ENCODE data around the gene COPZ2. TPM values are rescaled to one million over a fixed set of nuclear protein-coding genes. Genes with fewer than 3 reads are reported as not detected.
"Not testable (repeated sequence)": the region's sequence is repeated elsewhere in the genome, so short reads cannot be mapped to it uniquely, and the experiment has no call there.

Gene COPZ2
- total and polyA plus RNA-seq, 4 donors = 7.8 to 137 (median 31.3) TPM

GRCh38 chr17:48002266-48002915 is 35.2 kb downstream of the COPZ2 start:
- Histone ChIP-seq H3K36me3 (ENCODE audit: control insufficient read depth, insufficient read depth, low read length) (no peaks in the 10 kb centered on the region), H3K27me3 (ENCODE audit: control insufficient read depth, insufficient read depth, low read length) (no peaks in the 10 kb centered on the region), H3K9me3 (ENCODE audit: control insufficient read depth, insufficient read depth, low read length) (no peaks in the 10 kb centered on the region), H3K4me3 (ENCODE audit: low read depth, low read length) (no peak overlapping the region), H3K4me1 (ENCODE audit: control insufficient read depth, insufficient read depth, low read length) (peaks cover 55% of the 10 kb centered on the region), H3K27ac (ENCODE audit: low read depth, low read length) (peak overlapping the region; percentile 87)
- DNase-seq (ENCODE audit: low read depth in 4 of 6, low spot score in 6 of 6) = peak in 2 of 6 donors; percentile 79 to 91
- WGBS (ENCODE audit: insufficient coverage) = 27% methylated on average over 2 of the region's 4 CpGs

GRCh38 chr17:48001657-48002056 is 35.9 kb downstream of the COPZ2 start:
- 80% methylated on average over 1 of the region's 5 CpGs for WGBS (ENCODE audit: insufficient coverage)
- DNase-seq (ENCODE audit: low read depth in 4 of 6, low spot score in 6 of 6); H3K36me3 ChIP-seq (ENCODE audit: control insufficient read depth, insufficient read depth, low read length); H3K9me3 ChIP-seq (ENCODE audit: control insufficient read depth, insufficient read depth, low read length); H3K27me3 ChIP-seq (ENCODE audit: control insufficient read depth, insufficient read depth, low read length); H3K4me3 ChIP-seq (ENCODE audit: low read depth, low read length): not testable (repeated sequence)
- H3K4me1 ChIP-seq (ENCODE audit: control insufficient read depth, insufficient read depth, low read length) = peaks cover 56% of the 10 kb centered on the region
- H3K27ac ChIP-seq (ENCODE audit: low read depth, low read length) = peak overlapping the region; percentile 87

- no peak overlapping the region for H3K4me3 ChIP-seq (ENCODE audit: low read depth, low read length)
- peaks cover 60% of the 10 kb centered on the region for H3K4me1 ChIP-seq (ENCODE audit: control insufficient read depth, insufficient read depth, low read length)
- H3K36me3 ChIP-seq (ENCODE audit: control insufficient read depth, insufficient read depth, low read length) = no peaks in the 10 kb centered on the region
- no peak for DNase-seq (ENCODE audit: low read depth in 4 of 6, low spot score in 6 of 6)
- WGBS (ENCODE audit: insufficient coverage) = no CpG with 5 or more reads among the region's 1 CpG
- no peaks in the 10 kb centered on the region for H3K27me3 ChIP-seq (ENCODE audit: control insufficient read depth, insufficient read depth, low read length)
- H3K27ac ChIP-seq (ENCODE audit: low read depth, low read length) = no peak overlapping the region
- no peaks in the 10 kb centered on the region for H3K9me3 ChIP-seq (ENCODE audit: control insufficient read depth, insufficient read depth, low read length)
Observed at GRCh38 chr17:48001197-48001596, 36.4 kb downstream of the COPZ2 start.

- Histone ChIP-seq H3K27ac (ENCODE audit: low read depth, low read length) (no peak overlapping the region), H3K27me3 (ENCODE audit: control insufficient read depth, insufficient read depth, low read length) (no peaks in the 10 kb centered on the region), H3K9me3 (ENCODE audit: control insufficient read depth, insufficient read depth, low read length) (no peaks in the 10 kb centered on the region), H3K36me3 (ENCODE audit: control insufficient read depth, insufficient read depth, low read length) (no peaks in the 10 kb centered on the region), H3K4me3 (ENCODE audit: low read depth, low read length) (no peak overlapping the region), H3K4me1 (ENCODE audit: control insufficient read depth, insufficient read depth, low read length) (peaks cover 63% of the 10 kb centered on the region)
- no peak for DNase-seq (ENCODE audit: low read depth in 4 of 6, low spot score in 6 of 6)
- WGBS (ENCODE audit: insufficient coverage) = 17% methylated on average over 2 of the region's 4 CpGs
Observed at GRCh38 chr17:47999582-47999981, 38.0 kb downstream of the COPZ2 start.

GRCh38 chr17:47998044-47998443 is 39.6 kb downstream of the COPZ2 start:
- peaks cover 60% of the 10 kb centered on the region for H3K4me1 ChIP-seq (ENCODE audit: control insufficient read depth, insufficient read depth, low read length)
- H3K9me3 ChIP-seq (ENCODE audit: control insufficient read depth, insufficient read depth, low read length) = no peaks in the 10 kb centered on the region
- no peak for DNase-seq (ENCODE audit: low read depth in 4 of 6, low spot score in 6 of 6)
- H3K27me3 ChIP-seq (ENCODE audit: control insufficient read depth, insufficient read depth, low read length) = no peaks in the 10 kb centered on the region
- H3K36me3 ChIP-seq (ENCODE audit: control insufficient read depth, insufficient read depth, low read length) = no peaks in the 10 kb centered on the region
- H3K27ac ChIP-seq (ENCODE audit: low read depth, low read length) = no peak overlapping the region
- H3K4me3 ChIP-seq (ENCODE audit: low read depth, low read length) = no peak overlapping the region
- WGBS (ENCODE audit: insufficient coverage) = 94% methylated on average over 3 of the region's 7 CpGs

GRCh38 chr17:47997586-47997985 is 40.0 kb downstream of the COPZ2 start:
- Histone ChIP-seq H3K4me3 (ENCODE audit: low read depth, low read length) (no peak overlapping the region), H3K4me1 (ENCODE audit: control insufficient read depth, insufficient read depth, low read length) (peaks cover 56% of the 10 kb centered on the region), H3K36me3 (ENCODE audit: control insufficient read depth, insufficient read depth, low read length) (no peaks in the 10 kb centered on the region), H3K27ac (ENCODE audit: low read depth, low read length) (no peak overlapping the region), H3K27me3 (ENCODE audit: control insufficient read depth, insufficient read depth, low read length) (no peaks in the 10 kb centered on the region), H3K9me3 (ENCODE audit: control insufficient read depth, insufficient read depth, low read length) (no peaks in the 10 kb centered on the region)
- WGBS (ENCODE audit: insufficient coverage) = 100% methylated on average over 1 of the region's 7 CpGs
- no peak for DNase-seq (ENCODE audit: low read depth in 4 of 6, low spot score in 6 of 6)

GRCh38 chr17:47996201-47996600 is 41.4 kb downstream of the COPZ2 start:
- Histone ChIP-seq H3K36me3 (ENCODE audit: control insufficient read depth, insufficient read depth, low read length) (no peaks in the 10 kb centered on the region), H3K27ac (ENCODE audit: low read depth, low read length) (no peak overlapping the region), H3K4me1 (ENCODE audit: control insufficient read depth, insufficient read depth, low read length) (peaks cover 54% of the 10 kb centered on the region), H3K4me3 (ENCODE audit: low read depth, low read length) (no peak overlapping the region), H3K9me3 (ENCODE audit: control insufficient read depth, insufficient read depth, low read length) (no peaks in the 10 kb centered on the region), H3K27me3 (ENCODE audit: control insufficient read depth, insufficient read depth, low read length) (no peaks in the 10 kb centered on the region)
- peak in 1 of 6 donors; percentile 37 for DNase-seq (ENCODE audit: low read depth in 4 of 6, low spot score in 6 of 6)
- WGBS (ENCODE audit: insufficient coverage) = 63% methylated on average over 5 of the region's 9 CpGs

- no peaks in the 10 kb centered on the region for H3K9me3 ChIP-seq (ENCODE audit: control insufficient read depth, insufficient read depth, low read length)
- H3K27ac ChIP-seq (ENCODE audit: low read depth, low read length) = no peak overlapping the region
- H3K36me3 ChIP-seq (ENCODE audit: control insufficient read depth, insufficient read depth, low read length) = no peaks in the 10 kb centered on the region
- H3K4me3 ChIP-seq (ENCODE audit: low read depth, low read length) = no peak overlapping the region
- WGBS (ENCODE audit: insufficient coverage) = 50% methylated on average over 13 of the region's 13 CpGs
- peak in 1 of 6 donors; percentile 18 for DNase-seq (ENCODE audit: low read depth in 4 of 6, low spot score in 6 of 6)
- H3K4me1 ChIP-seq (ENCODE audit: control insufficient read depth, insufficient read depth, low read length) = peaks cover 59% of the 10 kb centered on the region
- no peaks in the 10 kb centered on the region for H3K27me3 ChIP-seq (ENCODE audit: control insufficient read depth, insufficient read depth, low read length)
Observed at GRCh38 chr17:47995241-47995935, 42.2 kb downstream of the COPZ2 start.

GRCh38 chr17:47994724-47995123 is 42.9 kb downstream of the COPZ2 start:
- no peaks in the 10 kb centered on the region for H3K36me3 ChIP-seq (ENCODE audit: control insufficient read depth, insufficient read depth, low read length)
- WGBS (ENCODE audit: insufficient coverage) = 44% methylated on average over 3 of the region's 4 CpGs
- H3K27ac ChIP-seq (ENCODE audit: low read depth, low read length) = no peak overlapping the region
- H3K4me1 ChIP-seq (ENCODE audit: control insufficient read depth, insufficient read depth, low read length) = peaks cover 54% of the 10 kb centered on the region
- no peak overlapping the region for H3K4me3 ChIP-seq (ENCODE audit: low read depth, low read length)
- H3K9me3 ChIP-seq (ENCODE audit: control insufficient read depth, insufficient read depth, low read length) = no peaks in the 10 kb centered on the region
- DNase-seq (ENCODE audit: low read depth in 4 of 6, low spot score in 6 of 6) = peak in 1 of 6 donors; percentile 58
- H3K27me3 ChIP-seq (ENCODE audit: control insufficient read depth, insufficient read depth, low read length) = no peaks in the 10 kb centered on the region

- no peaks in the 10 kb centered on the region for H3K36me3 ChIP-seq (ENCODE audit: control insufficient read depth, insufficient read depth, low read length)
- no peaks in the 10 kb centered on the region for H3K27me3 ChIP-seq (ENCODE audit: control insufficient read depth, insufficient read depth, low read length)
- DNase-seq (ENCODE audit: low read depth in 4 of 6, low spot score in 6 of 6) = no peak
- 88% methylated on average over 3 of the region's 5 CpGs for WGBS (ENCODE audit: insufficient coverage)
- H3K4me3 ChIP-seq (ENCODE audit: low read depth, low read length) = no peak overlapping the region
- H3K27ac ChIP-seq (ENCODE audit: low read depth, low read length) = no peak overlapping the region
- H3K4me1 ChIP-seq (ENCODE audit: control insufficient read depth, insufficient read depth, low read length) = peaks cover 52% of the 10 kb centered on the region
- no peaks in the 10 kb centered on the region for H3K9me3 ChIP-seq (ENCODE audit: control insufficient read depth, insufficient read depth, low read length)
Observed at GRCh38 chr17:47993964-47994363, 43.6 kb downstream of the COPZ2 start.
